Right kidney (tissue), 1 donor: Measurements from ENCODE around the gene FES.
"Not testable (repeated sequence)": the region's sequence is repeated elsewhere in the genome, so short reads cannot be mapped to it uniquely, and the experiment has no call there.

Source experiments
- DNase-seq: peaks from one replicate; pipeline ENCODE4 v3.0.0-alpha.2; 2016

FES gene

GRCh38 chr15:90891346-90891949 is 7.1 kb downstream of the FES start:
- no peak for DNase-seq

- no peak for DNase-seq
Measured at GRCh38 chr15:90892023-90892422, 7.7 kb downstream of the FES start.

- DNase-seq = no peak
Measured at GRCh38 chr15:90892498-90893174, 8.3 kb downstream of the FES start.

- DNase-seq = no peak
Measured at GRCh38 chr15:90893175-90894090, 9.1 kb downstream of the FES start.

- DNase-seq = no peak
Measured at GRCh38 chr15:90895571-90896117, 11.3 kb downstream of the FES start.

GRCh38 chr15:90897131-90897655 is 12.9 kb downstream of the FES start:
- DNase-seq = not testable (repeated sequence)

- DNase-seq = no peak
Measured at GRCh38 chr15:90901175-90902039, 17.1 kb downstream of the FES start.

GRCh38 chr15:90902040-90902839 is 17.9 kb downstream of the FES start:
- peak; percentile 96 for DNase-seq

GRCh38 chr15:90902840-90903732 is 18.8 kb downstream of the FES start, which contains the start of gene MAN2A2:
Gene MAN2A2 (plus strand): TSS chr15:90903302. CDS start chr15:90904208, 906 bp downstream.
- peak; percentile 83 for DNase-seq

GRCh38 chr15:90903733-90904536 is 19.6 kb downstream of the FES start:
- DNase-seq = no peak

GRCh38 chr15:90904746-90905145 is 20.4 kb downstream of the FES start:
- DNase-seq = no peak

GRCh38 chr15:90905306-90906180 is 21.2 kb downstream of the FES start:
- no peak for DNase-seq

GRCh38 chr15:90906181-90906849 is 22.0 kb downstream of the FES start:
- no peak for DNase-seq

- no peak for DNase-seq
Measured at GRCh38 chr15:90907051-90907660, 22.9 kb downstream of the FES start.

GRCh38 chr15:90907838-90908507 is 23.7 kb downstream of the FES start:
- no peak for DNase-seq

- not testable (repeated sequence) for DNase-seq
Measured at GRCh38 chr15:90909449-90909848, 25.1 kb downstream of the FES start.
